Measurements from ENCODE around the gene YES1. TPM values are rescaled to one million over a fixed set of nuclear protein-coding genes. Genes with fewer than 3 reads are reported as not detected.

YES1 gene
- total and polyA plus RNA-seq, 2 of the 8 experiments (the other 6 are each of a cell fraction or from before 2014, with no cell fraction given) = 14.8 to 94.3 TPM

DNA sequence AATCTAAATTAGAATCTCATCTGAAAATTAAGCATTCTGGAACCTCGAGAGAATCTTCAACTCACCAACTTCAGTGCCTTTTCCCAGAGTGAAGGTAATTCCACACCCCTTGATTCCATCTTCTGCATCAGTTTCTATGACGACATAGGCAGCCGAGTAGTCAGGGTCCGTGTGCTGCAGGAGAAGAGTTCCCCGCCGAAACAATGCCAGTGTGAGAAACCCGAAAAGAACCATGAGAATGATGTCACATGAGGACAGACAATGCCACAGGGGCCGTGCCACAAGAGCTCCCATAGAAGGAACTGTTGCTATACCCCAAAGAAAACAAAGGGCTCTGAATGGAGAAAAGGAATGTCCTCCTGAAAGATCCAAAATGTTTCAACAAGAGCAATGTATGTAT is 105.6 kb downstream of the YES1 start (continued):
- TF ChIP-seq SP4 (IDR thresholded peaks at IDR 0.05; ENCODE audit: low read length) = no peak
- no peak for TF ChIP-seq CBX5 (IDR thresholded peaks at IDR 0.05; ENCODE audit: low read depth, low read length)
- no peak for TF ChIP-seq EP300 (IDR thresholded peaks at IDR 0.05; ENCODE audit: borderline replicate concordance in 1 of 2, low read depth in 2 of 2, low read length in 2 of 2)
- TF ChIP-seq CBX8 (IDR thresholded peaks at IDR 0.05; ENCODE audit: borderline replicate concordance, low read depth, low read length) = no peak
